Trophoblast cell (in vitro differentiated cells and primary cell): ENCODE data around the gene HNRNPR.
A peak's percentile ranks its signal among the peaks of the same experiment; 100 is the strongest.
"Not testable (repeated sequence)": the region's sequence is repeated elsewhere in the genome, so short reads cannot be mapped to it uniquely, and the experiment has no call there.

ENCODE experiments used
- DNase-seq, 2 donors: peaks; one replicate each; pipeline ENCODE4 v3.0.0-alpha.2; 2016
- H2AFZ ChIP-seq: 2 replicates; pipeline ENCODE4 v1.6.1; 2013; ENCODE audit warnings: low read length, moderate library complexity, mild to moderate bottlenecking; ENCODE audit not compliant: insufficient read depth, poor library complexity
- H2AK5ac ChIP-seq: 2 replicates; pipeline ENCODE4 v1.6.1; 2013; ENCODE audit warnings: mild to moderate bottlenecking, low read length
- H2BK120ac ChIP-seq: 2 replicates; pipeline ENCODE4 v1.6.1; 2013; ENCODE audit warnings: low read length, mild to moderate bottlenecking, moderate library complexity; ENCODE audit not compliant: insufficient read depth, poor library complexity
- H2BK12ac ChIP-seq: 2 replicates; pipeline ENCODE4 v1.6.1; 2013; ENCODE audit warnings: mild to moderate bottlenecking, low read length, moderate library complexity
- H2BK5ac ChIP-seq: 2 replicates; pipeline ENCODE4 v1.6.1; 2013; ENCODE audit warnings: low read length, low read depth, moderate library complexity, mild to moderate bottlenecking; ENCODE audit not compliant: poor library complexity
- H3K14ac ChIP-seq: 2 replicates; pipeline ENCODE4 v1.6.1; 2013; ENCODE audit warnings: mild to moderate bottlenecking, low read length
- H3K18ac ChIP-seq: 2 replicates; pipeline ENCODE4 v1.6.1; 2013; ENCODE audit warnings: mild to moderate bottlenecking, low read length
- H3K23ac ChIP-seq: 2 replicates; pipeline ENCODE4 v1.6.1; 2013; ENCODE audit warnings: low read length
- H3K27ac ChIP-seq: 2 replicates; pipeline ENCODE4 v1.5.1; 2013; ENCODE audit warnings: low read depth, mild to moderate bottlenecking, inconsistent platforms, low read length, moderate library complexity
- H3K27me3 ChIP-seq: 2 replicates; pipeline ENCODE4 v1.6.1; 2013; ENCODE audit warnings: inconsistent platforms, mild to moderate bottlenecking, low read length, moderate library complexity; ENCODE audit not compliant: insufficient read depth
- H3K36me3 ChIP-seq, 2 experiments: 1 replicate in 1 of 2; 2 replicates in 1 of 2; pipeline ENCODE4 v1.6.1; 2013; ENCODE audit warnings: low read length in 2 of 2, mild to moderate bottlenecking in 2 of 2, moderate library complexity in 1 of 2; ENCODE audit not compliant: insufficient read depth in 2 of 2, control insufficient read depth in 1 of 2
- H3K4ac ChIP-seq: 2 replicates; pipeline ENCODE4 v1.6.1; 2013; ENCODE audit warnings: low read depth, mild to moderate bottlenecking, low read length, moderate library complexity
- H3K4me1 ChIP-seq, 2 experiments: 1 replicate in 1 of 2; 2 replicates in 1 of 2; pipeline ENCODE4 v1.6.1; 2013; ENCODE audit warnings: low read length in 2 of 2, mild to moderate bottlenecking in 2 of 2, moderate library complexity in 1 of 2; ENCODE audit not compliant: insufficient read depth in 2 of 2, control insufficient read depth in 1 of 2
- H3K4me2 ChIP-seq: 2 replicates; pipeline ENCODE4 v1.6.1; 2013; ENCODE audit warnings: inconsistent platforms, mild to moderate bottlenecking, low read length, moderate library complexity
- H3K4me3 ChIP-seq: 2 replicates; pipeline ENCODE4 v1.5.1; 2013; ENCODE audit warnings: mild to moderate bottlenecking, low read depth, low read length, inconsistent platforms
- H3K79me1 ChIP-seq: one replicate; pipeline ENCODE4 v1.6.1; 2013; ENCODE audit warnings: low read length
- H3K79me2 ChIP-seq: 2 replicates; pipeline ENCODE4 v1.6.1; 2013; ENCODE audit warnings: low read length, mild to moderate bottlenecking; ENCODE audit not compliant: control insufficient read depth, insufficient read depth, poor library complexity
- H3K9ac ChIP-seq: 2 replicates; pipeline ENCODE4 v1.6.1; 2013; ENCODE audit warnings: mild to moderate bottlenecking, low read length
- H3K9me3 ChIP-seq: 2 replicates; pipeline ENCODE4 v1.6.1; 2013; ENCODE audit warnings: low read depth, mild to moderate bottlenecking, control low read depth, inconsistent platforms, low read length; ENCODE audit not compliant: insufficient read depth
- H4K12ac ChIP-seq: 2 replicates; pipeline ENCODE4 v1.6.1; 2013; ENCODE audit warnings: low read depth, mild to moderate bottlenecking, low read length, moderate library complexity
- H4K8ac ChIP-seq: 2 replicates; pipeline ENCODE4 v1.6.1; 2013; ENCODE audit warnings: low read depth, mild to moderate bottlenecking, low read length, moderate library complexity
- H4K91ac ChIP-seq: one replicate; pipeline ENCODE4 v1.6.1; 2013; ENCODE audit warnings: low read depth, mild to moderate bottlenecking, low read length, moderate library complexity
- WGBS: extraction: QIAGEN DNeasy Blood & Tissue Kit; methylation state at CpG from one replicate; pipeline ENCODE4 v1.1.7; 2013; ENCODE audit warnings: missing lambda C conversion rate; ENCODE audit not compliant: insufficient read length, insufficient coverage; ENCODE audit errors: extremely low coverage; 5-methylcytosine and 5-hydroxymethylcytosine counted together

The HNRNPR gene

GRCh38 chr1:23374079-23374735 lies 30.1 kb upstream of the HNRNPR start:
- H3K9ac ChIP-seq, H2AK5ac ChIP-seq, H3K36me3 ChIP-seq, H3K18ac ChIP-seq, H2BK12ac ChIP-seq, H3K4ac ChIP-seq, H3K4me2 ChIP-seq, H4K8ac ChIP-seq, DNase-seq, H3K23ac ChIP-seq, H2BK5ac ChIP-seq, H3K27me3 ChIP-seq, H2BK120ac ChIP-seq, H3K9me3 ChIP-seq, H2AFZ ChIP-seq, H3K79me2 ChIP-seq, H4K12ac ChIP-seq, H4K91ac ChIP-seq, H3K14ac ChIP-seq, H3K4me3 ChIP-seq: not testable (repeated sequence)
- Histone ChIP-seq H3K79me1 (peaks cover 19% of the 10 kb centered on the region), H3K4me1 (peaks cover 11 to 24% of the 10 kb centered on the region in 2 experiments), H3K27ac (peak overlapping the region; percentile 4)
- WGBS = no CpG with 5 or more reads among the region's 12 CpGs

- DNase-seq = no peak
- no peak overlapping the region for H2AK5ac ChIP-seq
- H3K4me2 ChIP-seq = no peak overlapping the region
- H3K4ac ChIP-seq = peak overlapping the region; percentile 7
- H3K79me1 ChIP-seq = peaks cover 33% of the 10 kb centered on the region
- peak overlapping the region; percentile 17 for H4K91ac ChIP-seq
- H3K27ac ChIP-seq = peak overlapping the region; percentile 93
- no peak overlapping the region for H3K9ac ChIP-seq
- H3K27me3 ChIP-seq = no peaks in the 10 kb centered on the region
- peaks cover 2 to 4% of the 10 kb centered on the region in 2 experiments for H3K36me3 ChIP-seq
- peak overlapping the region; percentile 4 for H2BK12ac ChIP-seq
- H3K9me3 ChIP-seq = no peaks in the 10 kb centered on the region
- H3K79me2 ChIP-seq = peaks cover 15% of the 10 kb centered on the region
- H2BK5ac ChIP-seq = no peak overlapping the region
- no peak overlapping the region for H4K12ac ChIP-seq
- peak overlapping the region; percentile 15 for H4K8ac ChIP-seq
- H3K23ac ChIP-seq = no peak overlapping the region
- H2AFZ ChIP-seq = no peak overlapping the region
- no CpG with 5 or more reads among the region's 13 CpGs for WGBS
- H3K4me1 ChIP-seq = peaks cover 11 to 24% of the 10 kb centered on the region in 2 experiments
- peak overlapping the region; percentile 44 for H2BK120ac ChIP-seq
- peak overlapping the region; percentile 24 for H3K18ac ChIP-seq
- no peak overlapping the region for H3K4me3 ChIP-seq
- H3K14ac ChIP-seq = peak overlapping the region; percentile 14
Observed at GRCh38 chr1:23371987-23372880, 28.1 kb upstream of the HNRNPR start.

- no CpG with 5 or more reads among the region's 13 CpGs for WGBS
- H3K36me3 ChIP-seq = peaks cover 2 to 4% of the 10 kb centered on the region in 2 experiments
Observed at GRCh38 chr1:23370709-23371584, 26.9 kb upstream of the HNRNPR start.

GRCh38 chr1:23370330-23370708 lies 26.2 kb upstream of the HNRNPR start:
- Histone ChIP-seq H3K79me2 (peaks cover 15% of the 10 kb centered on the region), H4K91ac (peak overlapping the region; percentile 84), H3K9ac (no peak overlapping the region), H3K27ac (peak overlapping the region; percentile 93), H3K23ac (no peak overlapping the region), H4K8ac (peak overlapping the region; percentile 59), H2BK120ac (peak overlapping the region; percentile 90), H3K4me1 (peaks cover 11 to 22% of the 10 kb centered on the region in 2 experiments), H2BK12ac (peak overlapping the region; percentile 76), H3K18ac (no peak overlapping the region), H4K12ac (peak overlapping the region; percentile 67), H2AK5ac (peak overlapping the region; percentile 3), H2AFZ (no peak overlapping the region), H3K36me3 (peaks cover 2 to 4% of the 10 kb centered on the region in 2 experiments), H3K27me3 (no peaks in the 10 kb centered on the region), H2BK5ac (peak overlapping the region; percentile 81), H3K14ac (peak overlapping the region; percentile 20), H3K4me2 (peak overlapping the region; percentile 71), H3K9me3 (no peaks in the 10 kb centered on the region), H3K4ac (peak overlapping the region; percentile 6), H3K4me3 (no peak overlapping the region), H3K79me1 (peaks cover 30% of the 10 kb centered on the region)
- WGBS = no CpG with 5 or more reads among the region's 5 CpGs
- DNase-seq = no peak

More at GRCh38 chr1:23370709-23371584, 26.9 kb upstream of the HNRNPR start:
- no peaks in the 10 kb centered on the region for H3K9me3 ChIP-seq
- peak overlapping the region; percentile 29 for H3K4ac ChIP-seq
- H3K4me3 ChIP-seq = no peak overlapping the region
- H4K8ac ChIP-seq = peak overlapping the region; percentile 59
- DNase-seq = peak in 1 of 2 donors; percentile 36
- peak overlapping the region; percentile 71 for H3K4me2 ChIP-seq
- H2AFZ ChIP-seq = peak overlapping the region; percentile 17
- H4K12ac ChIP-seq = peak overlapping the region; percentile 67
- peak overlapping the region; percentile 51 for H3K18ac ChIP-seq
- H2BK12ac ChIP-seq = peak overlapping the region; percentile 29
- H2AK5ac ChIP-seq = peak overlapping the region; percentile 26
- peak overlapping the region; percentile 93 for H3K27ac ChIP-seq
- H3K14ac ChIP-seq = peak overlapping the region; percentile 80
- H2BK120ac ChIP-seq = peak overlapping the region; percentile 90
- peak overlapping the region; percentile 81 for H2BK5ac ChIP-seq
- H3K4me1 ChIP-seq = peaks cover 11 to 22% of the 10 kb centered on the region in 2 experiments
- peaks cover 30% of the 10 kb centered on the region for H3K79me1 ChIP-seq
- no peak overlapping the region for H3K9ac ChIP-seq
- no peaks in the 10 kb centered on the region for H3K27me3 ChIP-seq
- H4K91ac ChIP-seq = peak overlapping the region; percentile 84
- no peak overlapping the region for H3K23ac ChIP-seq
- peaks cover 15% of the 10 kb centered on the region for H3K79me2 ChIP-seq
